Right lung (tissue), 5 donors: ENCODE measurements around the gene TMEM235. TPM values are rescaled to one million over a fixed set of nuclear protein-coding genes. Genes with fewer than 3 reads are reported as not detected.
"Not testable (repeated sequence)": the region's sequence is repeated elsewhere in the genome, so short reads cannot be mapped to it uniquely, and the experiment has no call there.

Source experiments
- DNase-seq, 2 donors: peaks; one replicate each; pipeline ENCODE4 v3.0.0-alpha.2; 2013
- polyA plus RNA-seq, 5 donors: library from polyadenylated mRNA; unstranded; fragments of 120-200 nt; gene quantifications; one replicate each; pipeline versions ENCODE4 v1.2.1 to v1.2.3, GENCODE V29; 2013; ENCODE audit warnings: inconsistent platforms in 1 of 5, low replicate concordance in 1 of 5; ENCODE audit not compliant: insufficient read length in 5 of 5, insufficient read depth in 1 of 5

The TMEM235 gene
- polyA plus RNA-seq, 5 donors = 0.08 to 0.21 (median 0.16) TPM

- DNase-seq = no peak
Measured at GRCh38 chr17:78238823-78239488, 7.5 kb downstream of the TMEM235 start.

GRCh38 chr17:78239489-78239931, 8.1 kb downstream of the TMEM235 start:
- no peak for DNase-seq

- no peak for DNase-seq
Measured at GRCh38 chr17:78240012-78240655, 8.7 kb downstream of the TMEM235 start.

GRCh38 chr17:78240839-78241238, 9.4 kb downstream of the TMEM235 start:
- no peak for DNase-seq

- DNase-seq = no peak
Measured at GRCh38 chr17:78241277-78242023, 10.0 kb downstream of the TMEM235 start.

- DNase-seq = no peak
Measured at GRCh38 chr17:78242024-78242742, 10.8 kb downstream of the TMEM235 start.

GRCh38 chr17:78247304-78247703, 15.9 kb downstream of the TMEM235 start:
- DNase-seq = no peak

GRCh38 chr17:78248051-78248914, 16.9 kb downstream of the TMEM235 start:
- DNase-seq = no peak

- DNase-seq = no peak
Measured at GRCh38 chr17:78249074-78249817, 17.8 kb downstream of the TMEM235 start.

- DNase-seq = no peak
Measured at GRCh38 chr17:78249818-78250806, 18.7 kb downstream of the TMEM235 start.

GRCh38 chr17:78250891-78251772, 19.7 kb downstream of the TMEM235 start:
- DNase-seq = peak; percentile 73 to 75

GRCh38 chr17:78251773-78252103, 20.3 kb downstream of the TMEM235 start:
- DNase-seq = no peak

- no peak for DNase-seq
Measured at GRCh38 chr17:78252111-78252634, 20.7 kb downstream of the TMEM235 start.

- no peak for DNase-seq
Measured at GRCh38 chr17:78252701-78253635, 21.5 kb downstream of the TMEM235 start.

GRCh38 chr17:78253636-78253945, 22.2 kb downstream of the TMEM235 start:
- not testable (repeated sequence) for DNase-seq

GRCh38 chr17:78253946-78254672, 22.7 kb downstream of the TMEM235 start:
- DNase-seq = peak; percentile 81 to 86
